DMS 273 (cell line): Measurements from ENCODE around the gene BARHL2.

Experiments
- DNase-seq: peaks from one replicate; lab custom pipeline; 2025; ENCODE audit not compliant: unreplicated experiment; lab: John Stamatoyannopoulos, UW

Gene BARHL2

GRCh38 chr1:90716552-90717355, at the start of gene BARHL2:
BARHL2 (minus strand) TSS chr1:90717302; CDS start chr1:90717195, 107 bp downstream.
- peak; percentile 65 for DNase-seq

- no peak for DNase-seq
These were observed 46.8 kb upstream of the BARHL2 start for GRCh38 chr1:90763930-90764329.

DNA sequence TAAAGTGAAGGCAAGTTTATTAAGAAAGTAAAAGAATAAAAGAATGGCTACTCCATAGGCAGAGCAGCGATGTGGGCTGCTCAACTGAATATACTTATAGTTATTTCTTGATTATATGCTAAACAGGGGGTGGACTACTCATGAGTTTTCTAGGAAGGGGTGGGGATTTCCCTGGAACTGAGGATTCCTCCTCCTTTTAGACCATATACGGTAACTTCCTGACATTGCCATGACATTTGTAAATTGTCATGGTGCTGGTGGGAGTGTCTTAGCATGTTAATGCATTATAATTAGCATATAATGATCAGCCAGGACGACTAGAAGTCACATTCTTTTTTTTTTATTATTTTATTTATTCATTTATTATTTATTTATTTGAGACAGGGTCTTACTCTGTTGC, 46.4 kb upstream of the BARHL2 start:
- DNase-seq: no peak

DNA sequence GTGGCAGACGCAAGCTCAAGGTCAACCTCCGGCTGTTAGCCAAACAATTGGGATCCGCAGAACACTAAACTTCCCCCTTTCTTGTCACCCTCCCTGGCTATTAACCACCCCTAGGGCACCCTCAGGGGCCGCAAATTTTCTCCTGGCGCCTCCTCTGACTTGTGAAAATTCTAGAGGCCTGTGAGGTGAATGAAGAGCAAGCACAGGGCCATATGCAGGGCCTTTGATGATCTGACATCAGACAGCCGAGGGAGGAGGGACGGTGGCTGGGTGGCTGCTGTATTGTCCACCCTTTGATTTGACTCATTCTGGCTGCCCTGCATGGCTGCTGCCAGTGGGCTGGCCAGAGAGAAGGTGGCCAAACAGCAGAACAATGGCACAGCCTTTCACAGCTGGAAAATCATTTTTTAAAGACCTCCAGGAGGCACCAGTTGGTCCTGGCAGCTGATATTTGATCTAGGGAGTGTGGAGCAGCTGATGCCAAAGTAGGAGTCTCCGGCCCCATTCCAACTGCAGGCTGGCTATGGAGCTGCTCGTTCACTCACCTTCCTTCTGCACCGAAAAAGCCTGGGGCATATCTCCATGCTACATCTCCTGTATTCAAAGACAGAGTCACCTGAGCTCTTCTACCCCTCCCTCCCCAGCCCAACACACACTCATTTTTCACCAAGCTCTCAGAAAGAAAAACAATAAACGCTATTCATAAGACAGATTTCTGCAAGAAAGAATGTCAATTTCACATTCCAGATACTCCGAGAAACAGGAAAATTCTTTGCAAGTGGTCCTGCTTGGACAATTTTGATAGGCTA, 44.9 kb upstream of the BARHL2 start:
- DNase-seq: peak; percentile 82

DNA sequence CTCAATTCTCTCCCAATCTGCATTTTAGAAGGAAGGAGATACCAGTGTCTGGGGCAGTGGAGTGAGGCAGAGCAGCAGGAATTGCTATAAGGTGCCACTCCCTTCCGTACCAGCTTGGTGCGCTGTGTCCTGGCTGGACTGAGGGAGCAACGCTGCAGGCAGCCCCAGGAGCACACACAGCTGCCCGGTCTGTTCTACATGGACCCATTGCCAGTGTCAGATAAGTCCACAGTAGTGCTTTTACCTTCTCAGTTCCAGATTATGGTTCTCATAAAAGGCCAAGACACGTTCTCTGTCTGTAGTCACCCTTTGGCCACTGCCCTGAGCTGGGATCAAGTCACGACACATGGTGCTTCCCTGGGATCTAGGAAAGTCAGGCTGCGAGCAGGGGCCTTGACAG, 44.1 kb upstream of the BARHL2 start:
- no peak for DNase-seq

- no peak for DNase-seq
These were observed 36.5 kb upstream of the BARHL2 start for GRCh38 chr1:90753556-90753955.

DNA sequence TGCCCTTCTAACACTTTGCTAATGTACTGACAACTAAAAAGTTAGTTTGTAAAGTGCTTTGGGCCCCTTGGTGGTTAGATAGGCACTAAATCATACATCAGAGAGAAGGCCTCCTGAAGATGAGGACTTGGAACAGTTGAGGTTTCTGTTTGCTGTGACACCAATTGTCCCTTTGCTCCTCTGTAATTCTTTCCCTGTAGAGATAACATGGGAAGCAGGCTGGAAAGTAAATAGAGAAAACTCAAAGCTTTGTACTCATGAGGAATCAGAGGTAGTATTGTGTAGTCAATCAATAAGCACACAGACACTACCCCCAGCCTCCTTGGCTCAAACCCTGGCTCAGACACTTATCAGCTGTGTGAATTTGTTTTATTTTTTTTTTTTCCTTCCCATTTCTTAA, 31.6 kb upstream of the BARHL2 start:
- DNase-seq: no peak

- DNase-seq: no peak
These were observed 29.8 kb upstream of the BARHL2 start for GRCh38 chr1:90746857-90747256.

DNA sequence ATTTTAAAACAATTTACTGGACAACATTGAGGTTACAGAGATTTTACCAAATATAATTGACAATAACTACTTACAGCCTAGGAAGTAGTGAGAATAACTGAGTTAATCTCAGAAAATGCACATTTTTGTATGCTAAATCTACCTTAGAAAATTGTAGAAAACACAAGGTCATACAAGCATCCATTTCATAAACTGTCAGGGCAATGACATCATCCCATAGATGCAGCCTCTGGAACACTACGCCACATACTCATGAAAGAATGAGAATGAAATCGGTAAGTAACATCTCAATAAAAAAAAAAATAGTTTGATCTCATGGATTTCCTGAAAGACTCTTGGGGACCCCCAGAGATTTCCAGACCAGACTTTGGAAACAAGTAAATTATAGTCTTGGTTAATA, 28.9 kb upstream of the BARHL2 start:
- DNase-seq: no peak

- no peak for DNase-seq
These were observed 15.0 kb upstream of the BARHL2 start for GRCh38 chr1:90732136-90732535.

DNA sequence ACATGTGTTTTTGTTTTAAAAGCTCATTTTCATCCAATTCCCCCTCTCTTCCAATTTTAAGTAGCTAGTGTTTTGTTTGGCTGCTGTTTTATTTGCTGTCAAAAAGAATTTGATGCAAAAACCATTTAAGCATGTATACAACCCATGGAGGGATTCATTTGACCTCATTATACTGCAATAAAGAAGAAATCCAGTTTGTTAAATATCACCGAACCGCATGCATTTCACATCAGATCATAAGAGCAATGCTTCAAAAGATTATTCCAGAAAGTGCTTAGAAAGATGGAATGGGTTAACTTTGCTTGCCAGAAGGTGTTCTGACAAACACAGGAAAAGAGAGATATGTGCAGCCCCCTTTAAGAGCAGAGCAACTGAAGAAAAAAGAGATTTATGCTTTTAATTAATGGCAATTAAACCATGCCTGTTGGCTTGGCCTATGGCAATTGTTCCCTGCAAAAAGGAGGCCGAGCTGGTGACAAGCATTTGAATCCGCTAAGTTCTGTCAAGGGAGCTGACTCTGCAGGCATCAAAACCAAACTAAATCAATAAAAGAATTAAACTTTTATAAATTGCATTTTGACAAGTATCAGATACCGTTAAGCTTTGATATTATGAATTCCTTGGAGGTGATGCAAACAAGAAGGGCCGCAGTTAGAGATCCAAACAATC, 14.4 kb upstream of the BARHL2 start:
- no peak for DNase-seq

GRCh38 chr1:90730243-90731022, 13.3 kb upstream of the BARHL2 start:
- DNase-seq: no peak

DNA sequence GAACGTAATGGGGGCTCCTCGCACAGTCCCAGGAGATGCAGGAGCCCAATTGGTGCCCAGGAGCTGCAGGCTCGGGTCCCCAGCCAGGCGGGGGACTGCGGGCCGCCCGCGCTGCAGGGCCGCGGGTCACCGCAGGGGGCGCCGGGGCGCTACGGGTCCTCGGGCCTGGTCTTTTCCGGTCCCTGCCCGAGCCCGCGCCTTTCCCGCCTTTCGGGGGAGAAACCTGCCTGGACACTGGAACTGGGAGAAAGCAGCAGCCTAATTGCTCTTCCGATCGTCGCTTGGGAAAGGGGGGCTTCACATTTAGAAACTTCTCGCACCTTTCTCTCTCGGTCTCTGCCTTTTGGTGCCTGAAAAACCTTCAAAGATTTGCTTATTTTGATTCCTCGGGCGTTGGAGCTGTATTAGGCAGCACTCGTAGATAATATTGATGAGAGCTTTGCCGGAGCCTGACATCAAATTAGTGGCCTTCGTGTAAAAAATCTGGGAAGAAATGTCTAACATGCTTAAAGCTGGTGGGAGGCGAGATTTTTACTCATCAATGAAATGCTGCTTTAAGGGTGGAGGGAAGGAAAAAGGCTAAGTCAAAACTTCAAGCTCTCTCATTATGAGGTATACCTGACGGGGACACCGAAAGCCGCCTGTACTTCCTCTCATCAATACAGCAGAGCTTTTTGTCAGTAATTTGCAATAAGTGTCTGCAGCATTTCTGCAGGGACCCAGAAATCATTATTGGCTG, 12.6 kb upstream of the BARHL2 start:
- DNase-seq: no peak

- no peak for DNase-seq
These were observed 11.6 kb upstream of the BARHL2 start for GRCh38 chr1:90728502-90729287.

- DNase-seq: no peak
These were observed 10.9 kb upstream of the BARHL2 start for GRCh38 chr1:90727917-90728501.

- no peak for DNase-seq
These were observed 9.9 kb upstream of the BARHL2 start for GRCh38 chr1:90726986-90727480.

- no peak for DNase-seq
These were observed 9.4 kb upstream of the BARHL2 start for GRCh38 chr1:90726425-90726985.

GRCh38 chr1:90725657-90726424, 8.7 kb upstream of the BARHL2 start:
- no peak for DNase-seq
